ENCODE results near the gene SIAH3. TPM values are rescaled to one million over a fixed set of nuclear protein-coding genes. Genes with fewer than 3 reads are reported as not detected.

The SIAH3 gene
- total RNA-seq, 1 donor: not detected

- H3K9me3 ChIP-seq (ENCODE audit: low read depth, low read length): no peaks in the 10 kb centered on the region
- H3K4me3 ChIP-seq (ENCODE audit: insufficient read depth, low read length): no peak overlapping the region
- no peak overlapping the region for H3K27ac ChIP-seq (ENCODE audit: low read depth, low read length)
- no peak overlapping the region for H3K4me2 ChIP-seq (ENCODE audit: insufficient read depth, low read length)
- no peaks in the 10 kb centered on the region for H3K36me3 ChIP-seq (ENCODE audit: insufficient read depth, low read length)
- no peak for DNase-seq (ENCODE audit: insufficient read length, low spot score, missing footprints)
- H2AFZ ChIP-seq (ENCODE audit: low read length): no peak overlapping the region
- peaks cover 19% of the 10 kb centered on the region for H3K27me3 ChIP-seq (ENCODE audit: insufficient read depth, low read length)
- H4K20me1 ChIP-seq (ENCODE audit: insufficient read depth, low read length): no peaks in the 10 kb centered on the region
- H3K79me2 ChIP-seq (ENCODE audit: insufficient read depth, low read length): no peaks in the 10 kb centered on the region
- no peaks in the 10 kb centered on the region for H3K4me1 ChIP-seq (ENCODE audit: insufficient read depth, low read length)
- TF ChIP-seq, protein P1, sequence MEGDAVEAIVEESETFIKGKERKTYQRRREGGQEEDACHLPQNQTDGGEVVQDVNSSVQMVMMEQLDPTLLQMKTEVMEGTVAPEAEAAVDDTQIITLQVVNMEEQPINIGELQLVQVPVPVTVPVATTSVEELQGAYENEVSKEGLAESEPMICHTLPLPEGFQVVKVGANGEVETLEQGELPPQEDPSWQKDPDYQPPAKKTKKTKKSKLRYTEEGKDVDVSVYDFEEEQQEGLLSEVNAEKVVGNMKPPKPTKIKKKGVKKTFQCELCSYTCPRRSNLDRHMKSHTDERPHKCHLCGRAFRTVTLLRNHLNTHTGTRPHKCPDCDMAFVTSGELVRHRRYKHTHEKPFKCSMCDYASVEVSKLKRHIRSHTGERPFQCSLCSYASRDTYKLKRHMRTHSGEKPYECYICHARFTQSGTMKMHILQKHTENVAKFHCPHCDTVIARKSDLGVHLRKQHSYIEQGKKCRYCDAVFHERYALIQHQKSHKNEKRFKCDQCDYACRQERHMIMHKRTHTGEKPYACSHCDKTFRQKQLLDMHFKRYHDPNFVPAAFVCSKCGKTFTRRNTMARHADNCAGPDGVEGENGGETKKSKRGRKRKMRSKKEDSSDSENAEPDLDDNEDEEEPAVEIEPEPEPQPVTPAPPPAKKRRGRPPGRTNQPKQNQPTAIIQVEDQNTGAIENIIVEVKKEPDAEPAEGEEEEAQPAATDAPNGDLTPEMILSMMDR (IDR thresholded peaks at IDR 0.05; ENCODE audit: extremely low read depth, low read depth, low read length): no peak
Observed at GRCh38 chr13:45781553-45782326, 69.8 kb downstream of the SIAH3 start.

- no peaks in the 10 kb centered on the region for H3K9me3 ChIP-seq (ENCODE audit: low read depth, low read length)
- no peaks in the 10 kb centered on the region for H3K79me2 ChIP-seq (ENCODE audit: insufficient read depth, low read length)
- H4K20me1 ChIP-seq (ENCODE audit: insufficient read depth, low read length): no peaks in the 10 kb centered on the region
- TF ChIP-seq, protein P1 (IDR thresholded peaks at IDR 0.05; ENCODE audit: extremely low read depth, low read depth, low read length): no peak
- H2AFZ ChIP-seq (ENCODE audit: low read length): no peak overlapping the region
- H3K27ac ChIP-seq (ENCODE audit: low read depth, low read length): no peak overlapping the region
- no peak for DNase-seq (ENCODE audit: insufficient read length, low spot score, missing footprints)
- peaks cover 32% of the 10 kb centered on the region for H3K27me3 ChIP-seq (ENCODE audit: insufficient read depth, low read length)
- no peaks in the 10 kb centered on the region for H3K4me1 ChIP-seq (ENCODE audit: insufficient read depth, low read length)
- H3K4me3 ChIP-seq (ENCODE audit: insufficient read depth, low read length): no peak overlapping the region
- no peaks in the 10 kb centered on the region for H3K36me3 ChIP-seq (ENCODE audit: insufficient read depth, low read length)
- H3K4me2 ChIP-seq (ENCODE audit: insufficient read depth, low read length): no peak overlapping the region
Observed at GRCh38 chr13:45779901-45780300, 71.7 kb downstream of the SIAH3 start.

- no peak overlapping the region for H3K4me2 ChIP-seq (ENCODE audit: insufficient read depth, low read length)
- no peaks in the 10 kb centered on the region for H3K36me3 ChIP-seq (ENCODE audit: insufficient read depth, low read length)
- no peak overlapping the region for H3K27ac ChIP-seq (ENCODE audit: low read depth, low read length)
- peaks cover 28% of the 10 kb centered on the region for H3K27me3 ChIP-seq (ENCODE audit: insufficient read depth, low read length)
- no peaks in the 10 kb centered on the region for H3K79me2 ChIP-seq (ENCODE audit: insufficient read depth, low read length)
- no peaks in the 10 kb centered on the region for H3K9me3 ChIP-seq (ENCODE audit: low read depth, low read length)
- H3K4me3 ChIP-seq (ENCODE audit: insufficient read depth, low read length): no peak overlapping the region
- TF ChIP-seq, protein P1 (IDR thresholded peaks at IDR 0.05; ENCODE audit: extremely low read depth, low read depth, low read length): no peak
- H2AFZ ChIP-seq (ENCODE audit: low read length): no peak overlapping the region
- peaks cover under 1% of the 10 kb centered on the region for H3K4me1 ChIP-seq (ENCODE audit: insufficient read depth, low read length)
- no peaks in the 10 kb centered on the region for H4K20me1 ChIP-seq (ENCODE audit: insufficient read depth, low read length)
- DNase-seq (ENCODE audit: insufficient read length, low spot score, missing footprints): no peak
Observed at GRCh38 chr13:45778882-45779281, 72.7 kb downstream of the SIAH3 start.

DNA sequence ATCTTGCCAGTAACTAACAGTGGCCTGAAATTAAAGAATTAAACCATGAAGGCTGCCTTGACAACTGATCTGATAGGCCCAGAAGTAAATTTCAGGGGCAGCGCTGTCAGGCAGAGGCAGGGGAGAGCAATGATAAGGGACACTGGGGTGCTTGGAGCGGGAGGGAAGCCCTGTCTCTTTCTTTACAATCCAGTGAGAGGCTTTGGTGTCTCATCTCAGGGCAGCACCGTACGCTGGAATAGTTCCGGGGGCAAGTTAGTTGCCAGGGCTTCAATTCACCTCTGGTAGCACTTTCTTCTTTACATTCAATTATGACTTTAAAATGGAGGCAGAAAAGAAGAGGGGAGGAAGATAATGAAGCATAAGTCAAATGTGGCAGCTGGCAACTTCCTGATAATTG, 74.8 kb downstream of the SIAH3 start:
- H4K20me1 ChIP-seq (ENCODE audit: insufficient read depth, low read length): no peaks in the 10 kb centered on the region
- H3K4me1 ChIP-seq (ENCODE audit: insufficient read depth, low read length): peaks cover 10% of the 10 kb centered on the region
- H3K36me3 ChIP-seq (ENCODE audit: insufficient read depth, low read length): no peaks in the 10 kb centered on the region
- H3K4me3 ChIP-seq (ENCODE audit: insufficient read depth, low read length): no peak overlapping the region
- no peaks in the 10 kb centered on the region for H3K9me3 ChIP-seq (ENCODE audit: low read depth, low read length)
- no peak overlapping the region for H3K4me2 ChIP-seq (ENCODE audit: insufficient read depth, low read length)
- H2AFZ ChIP-seq (ENCODE audit: low read length): no peak overlapping the region
- no peak overlapping the region for H3K27ac ChIP-seq (ENCODE audit: low read depth, low read length)
- TF ChIP-seq, protein P1 (IDR thresholded peaks at IDR 0.05; ENCODE audit: extremely low read depth, low read depth, low read length): no peak
- peaks cover 26% of the 10 kb centered on the region for H3K27me3 ChIP-seq (ENCODE audit: insufficient read depth, low read length)
- no peaks in the 10 kb centered on the region for H3K79me2 ChIP-seq (ENCODE audit: insufficient read depth, low read length)
- DNase-seq (ENCODE audit: insufficient read length, low spot score, missing footprints): no peak
